PC-9 (cell line): Measurements from ENCODE around the gene SRY. TPM values are rescaled to one million over a fixed set of nuclear protein-coding genes. Genes with fewer than 3 reads are reported as not detected.

Source experiments
- Bru-seq: library from RNA; stranded (reverse); fragments of 400-500 nt; gene quantifications from one replicate; lab custom pipeline; 2021; lab: Mats Ljungman, UMichigan
- BruChase-seq, 2 experiments: library from RNA; stranded (reverse); fragments of 400-500 nt; gene quantifications; one replicate each; lab custom pipeline; 2021; lab: Mats Ljungman, UMichigan
- BruUV-seq: library from RNA; stranded (reverse); fragments of 400-500 nt; replicated peaks from 2 replicates; lab custom pipeline; 2021; lab: Mats Ljungman, UMichigan
- CTCF ChIA-PET: fragments of 300-600 bp; sonication (Branson Sonifier 250); formaldehyde crosslinking; loops from one replicate; lab custom pipeline; 2022; ENCODE audit warnings: antibody characterized with exemption; lab: Charles Lee
- POLR2A ChIA-PET: fragments of 300-600 bp; sonication (Branson Sonifier 250); formaldehyde crosslinking; loops from one replicate; lab custom pipeline; 2022; ENCODE audit warnings: antibody characterized with exemption; ENCODE audit not compliant: unreplicated experiment; lab: Charles Lee
- DNase-seq, 2 experiments: peaks; one replicate each; pipeline versions ENCODE4 v3.0.0 to v3.0.0-alpha.2; 2015 to 2022; ENCODE audit warnings: mixed read lengths in 1 of 2
- H2AFZ ChIP-seq: fragments of 200-600 bp; sonication (generic); 2 replicates; pipeline ENCODE4 v1.8.1; 2017; ENCODE audit warnings: antibody characterized with exemption
- H3F3A ChIP-seq: fragments of 200-600 bp; sonication (generic); 2 replicates; pipeline ENCODE4 v1.8.1; 2017; ENCODE audit warnings: antibody characterized with exemption, mild to moderate bottlenecking, low read depth; ENCODE audit not compliant: insufficient read depth
- H3K27ac ChIP-seq: fragments of 200-600 bp; sonication (generic); 2 replicates; pipeline ENCODE4 v1.6.1; 2016; ENCODE audit warnings: mixed run types
- H3K27me3 ChIP-seq: fragments of 200-600 bp; sonication (generic); 2 replicates; pipeline ENCODE4 v1.6.1; 2016; ENCODE audit warnings: low read depth, mixed run types; ENCODE audit not compliant: insufficient read depth
- H3K36me3 ChIP-seq: fragments of 200-600 bp; sonication (generic); 2 replicates; pipeline ENCODE4 v1.6.1; 2016; ENCODE audit warnings: low read depth, mixed run types
- H3K4me1 ChIP-seq: fragments of 200-600 bp; sonication (generic); replicated peaks from 2 replicates; pipeline ENCODE4 v1.6.1; 2016; ENCODE audit warnings: mixed run types; ENCODE audit not compliant: insufficient read depth
- H3K4me2 ChIP-seq: fragments of 200-600 bp; sonication (generic); 2 replicates; pipeline ENCODE4 v1.6.1; 2017; ENCODE audit warnings: mixed run types
- H3K4me3 ChIP-seq: fragments of 200-600 bp; sonication (generic); 2 replicates; pipeline ENCODE4 v1.6.1; 2016; ENCODE audit warnings: mixed run types
- H3K79me2 ChIP-seq: fragments of 200-600 bp; sonication (generic); 2 replicates; pipeline ENCODE4 v1.6.1; 2017; ENCODE audit warnings: low read depth, mixed run types
- H3K9me2 ChIP-seq: fragments of 200-600 bp; sonication (generic); 2 replicates; pipeline ENCODE4 v1.8.1; 2017; ENCODE audit warnings: mild to moderate bottlenecking; ENCODE audit not compliant: insufficient read depth
- H3K9me3 ChIP-seq: fragments of 200-600 bp; sonication (generic); 2 replicates; pipeline ENCODE4 v1.8.1; 2016; ENCODE audit warnings: low read depth; ENCODE audit not compliant: insufficient read depth
- H4K20me1 ChIP-seq: fragments of 200-600 bp; sonication (generic); 2 replicates; pipeline ENCODE4 v1.8.1; 2017; ENCODE audit not compliant: insufficient read depth
- CTCF ChIP-seq: fragments of 200-600 bp; sonication (generic); conservative IDR thresholded peaks from 2 replicates; pipeline ENCODE4 v1.6.1; 2017; ENCODE audit warnings: mixed run types, antibody characterized with exemption, mild to moderate bottlenecking, moderate library complexity
- EZH2 ChIP-seq: fragments of 200-600 bp; sonication (generic); IDR thresholded peaks from 2 replicates; pipeline ENCODE4 v1.8.0; 2017; ENCODE audit warnings: antibody characterized with exemption, low read depth
- intact Hi-C: fragments of 100-400 bp; cut with micrococcal nuclease; formaldehyde crosslinking; loops from one replicate; pipeline ENCODE4 v1.10.0; 2022; ENCODE audit not compliant: unreplicated experiment
- long read RNA-seq: library from polyadenylated mRNA; stranded (forward); transcript quantifications from one replicate; pipeline ENCODE4 v2.0.0, GENCODE V29; 2022
- total RNA-seq: library from RNA; stranded (reverse); gene quantifications from 2 replicates; pipeline ENCODE4 v1.2.3, GENCODE V29; 2021

Gene SRY
- total RNA-seq (not detected in 2 replicates), Bru-seq, nascent RNA (not detected), BruChase-seq, experiment 1, labeled RNA remaining after a 2-hour chase (not detected), BruChase-seq, experiment 2, labeled RNA remaining after a 6-hour chase (not detected)
- long read RNA-seq: 0 reads

GRCh38 chrY:2787600-2787999 is at the start of gene SRY:
Gene SRY (minus strand): TSS chrY:2787682. CDS start chrY:2787603, 79 bp downstream.
- Histone ChIP-seq H3K4me3 (no peak within 1 kb of the TSS), H2AFZ (no peak within 1 kb of the TSS)
- no TSS peak for BruUV-seq

GRCh38 chrY:2837078-2837477 is 49.6 kb upstream of the SRY start:
- H3F3A ChIP-seq: no peaks in the 10 kb centered on the region
- POLR2A ChIA-PET: no interaction called here
- no peaks in the 10 kb centered on the region for H4K20me1 ChIP-seq
- no peak overlapping the region for H2AFZ ChIP-seq
- no peak for DNase-seq
- H3K79me2 ChIP-seq: no peaks in the 10 kb centered on the region
- H3K4me3 ChIP-seq: no peak overlapping the region
- CTCF ChIA-PET: no interaction called here
- H3K9me2 ChIP-seq: no peaks in the 10 kb centered on the region
- no TSS peak for BruUV-seq
- TF ChIP-seq EZH2 (no peak), CTCF (no peak)
- H3K4me2 ChIP-seq: no peak overlapping the region
- no peaks in the 10 kb centered on the region for H3K27me3 ChIP-seq
- no peaks in the 10 kb centered on the region for H3K36me3 ChIP-seq
- intact Hi-C loops: no loop called here
- no peaks in the 10 kb centered on the region for H3K9me3 ChIP-seq
- H3K27ac ChIP-seq: no peak overlapping the region
- H3K4me1 ChIP-seq: no peaks in the 10 kb centered on the region

More at GRCh38 chrY:2787600-2787999, at the start of gene SRY:
- no peaks in the 10 kb centered on the region for H3K36me3 ChIP-seq
- POLR2A ChIA-PET: no interaction called here
- DNase-seq: no peak
- no peaks in the 10 kb centered on the region for H3K79me2 ChIP-seq
- H3K4me2 ChIP-seq: no peak within 1 kb of the TSS
- H3K27ac ChIP-seq: no peak within 1 kb of the TSS
- H4K20me1 ChIP-seq: no peaks in the 10 kb centered on the region
- intact Hi-C loops: no loop called here
- no peaks in the 10 kb centered on the region for H3K27me3 ChIP-seq
- CTCF ChIA-PET: no interaction called here
- TF ChIP-seq CTCF (no peak), EZH2 (no peak)
- H3K9me2 ChIP-seq: no peaks in the 10 kb centered on the region
- H3K9me3 ChIP-seq: no peaks in the 10 kb centered on the region
- no peaks in the 10 kb centered on the region for H3K4me1 ChIP-seq
- H3F3A ChIP-seq: no peaks in the 10 kb centered on the region

- H4K20me1 ChIP-seq: no peaks in the 10 kb centered on the region
- no peak for TF ChIP-seq CTCF
- H3K4me1 ChIP-seq: no peaks in the 10 kb centered on the region
- intact Hi-C loops: no loop called here
- no peak overlapping the region for H3K27ac ChIP-seq
- ChIA-PET POLR2A (no interaction called here), CTCF (no interaction called here)
- H3K4me2 ChIP-seq: no peak overlapping the region
- BruUV-seq: no TSS peak
- no peaks in the 10 kb centered on the region for H3K79me2 ChIP-seq
- no peaks in the 10 kb centered on the region for H3F3A ChIP-seq
- no peaks in the 10 kb centered on the region for H3K36me3 ChIP-seq
- no peaks in the 10 kb centered on the region for H3K27me3 ChIP-seq
- DNase-seq: no peak
- no peaks in the 10 kb centered on the region for H3K9me3 ChIP-seq
- H2AFZ ChIP-seq: no peak overlapping the region
- no peak overlapping the region for H3K4me3 ChIP-seq
- H3K9me2 ChIP-seq: no peaks in the 10 kb centered on the region
These were observed 47.7 kb upstream of the SRY start for GRCh38 chrY:2835230-2835629.
